ENCODE results near the gene SP9.

SP9 gene

GRCh38 chr2:174339561-174340399 lies 5.0 kb downstream of the SP9 start:
- Histone ChIP-seq H3K9ac (ENCODE audit: low read length) (peak overlapping the region; percentile 58), H3K36me3 (ENCODE audit: control insufficient read depth, insufficient read depth, low read length) (no peaks in the 10 kb centered on the region), H3K4me3 (ENCODE audit: low read length) (no peak overlapping the region), H2AK5ac (ENCODE audit: low read length) (no peak overlapping the region), H2BK120ac (ENCODE audit: low read depth, low read length) (no peak overlapping the region), H3K79me2 (ENCODE audit: control insufficient read depth, insufficient read depth, low read length) (no peaks in the 10 kb centered on the region), H4K5ac (ENCODE audit: low read length) (no peak overlapping the region), H3K79me1 (ENCODE audit: low read length) (no peaks in the 10 kb centered on the region), H3K56ac (ENCODE audit: low read length) (peak overlapping the region; percentile 77), H4K8ac (ENCODE audit: low read depth, low read length) (no peak overlapping the region), H3K18ac (ENCODE audit: low read length) (peak overlapping the region; percentile 63), H2BK15ac (replicated peaks; ENCODE audit: low read depth) (no peak overlapping the region), H3K4ac (ENCODE audit: low read depth, low read length) (no peak overlapping the region), H3K27ac (ENCODE audit: low read depth, low read length) (no peak overlapping the region), H3K23ac (ENCODE audit: low read length) (no peak overlapping the region), H3K4me1 (ENCODE audit: control insufficient read depth, low read depth, low read length) (no peaks in the 10 kb centered on the region), H3K27me3 (ENCODE audit: insufficient read depth, low read length, poor library complexity) (peaks cover 17% of the 10 kb centered on the region), H2BK5ac (ENCODE audit: low read length) (no peak overlapping the region), H3K4me2 (ENCODE audit: low read length) (peak overlapping the region; percentile 46)
- no CpG with 5 or more reads among the region's 37 CpGs for WGBS (ENCODE audit: extremely low coverage, insufficient coverage, low lambda C conversion rate)
- DNase-seq = peak; percentile 54

- Histone ChIP-seq H3K56ac (ENCODE audit: low read length) (peak overlapping the region; percentile 77), H3K9ac (ENCODE audit: low read length) (peak overlapping the region; percentile 58), H3K4ac (ENCODE audit: low read depth, low read length) (peak overlapping the region; percentile 46), H3K27ac (ENCODE audit: low read depth, low read length) (no peak overlapping the region), H3K4me1 (ENCODE audit: control insufficient read depth, low read depth, low read length) (no peaks in the 10 kb centered on the region), H3K27me3 (ENCODE audit: insufficient read depth, low read length, poor library complexity) (peaks cover 11% of the 10 kb centered on the region), H3K79me2 (ENCODE audit: control insufficient read depth, insufficient read depth, low read length) (no peaks in the 10 kb centered on the region), H3K23ac (ENCODE audit: low read length) (no peak overlapping the region), H3K4me2 (ENCODE audit: low read length) (peak overlapping the region; percentile 46), H4K5ac (ENCODE audit: low read length) (no peak overlapping the region), H4K8ac (ENCODE audit: low read depth, low read length) (no peak overlapping the region), H2AK5ac (ENCODE audit: low read length) (no peak overlapping the region), H3K79me1 (ENCODE audit: low read length) (no peaks in the 10 kb centered on the region), H2BK15ac (replicated peaks; ENCODE audit: low read depth) (no peak overlapping the region), H2BK120ac (ENCODE audit: low read depth, low read length) (peak overlapping the region; percentile 47), H3K36me3 (ENCODE audit: control insufficient read depth, insufficient read depth, low read length) (no peaks in the 10 kb centered on the region), H3K18ac (ENCODE audit: low read length) (peak overlapping the region; percentile 63), H3K4me3 (ENCODE audit: low read length) (no peak overlapping the region), H2BK5ac (ENCODE audit: low read length) (no peak overlapping the region)
- no CpG with 5 or more reads among the region's 70 CpGs for WGBS (ENCODE audit: extremely low coverage, insufficient coverage, low lambda C conversion rate)
- DNase-seq = peak; percentile 57
Observed at GRCh38 chr2:174340400-174341292, 5.9 kb downstream of the SP9 start.

GRCh38 chr2:174341293-174341994 lies 6.7 kb downstream of the SP9 start:
- Histone ChIP-seq H3K27me3 (ENCODE audit: insufficient read depth, low read length, poor library complexity) (peaks cover 11% of the 10 kb centered on the region), H3K4me3 (ENCODE audit: low read length) (no peak overlapping the region), H3K56ac (ENCODE audit: low read length) (peak overlapping the region; percentile 77), H4K5ac (ENCODE audit: low read length) (no peak overlapping the region), H3K79me1 (ENCODE audit: low read length) (no peaks in the 10 kb centered on the region), H3K27ac (ENCODE audit: low read depth, low read length) (no peak overlapping the region), H4K8ac (ENCODE audit: low read depth, low read length) (no peak overlapping the region), H3K4ac (ENCODE audit: low read depth, low read length) (no peak overlapping the region), H3K4me2 (ENCODE audit: low read length) (peak overlapping the region; percentile 73), H3K4me1 (ENCODE audit: control insufficient read depth, low read depth, low read length) (no peaks in the 10 kb centered on the region), H3K18ac (ENCODE audit: low read length) (no peak overlapping the region), H2BK120ac (ENCODE audit: low read depth, low read length) (no peak overlapping the region), H3K79me2 (ENCODE audit: control insufficient read depth, insufficient read depth, low read length) (no peaks in the 10 kb centered on the region), H2BK5ac (ENCODE audit: low read length) (no peak overlapping the region), H2BK15ac (replicated peaks; ENCODE audit: low read depth) (no peak overlapping the region), H3K23ac (ENCODE audit: low read length) (no peak overlapping the region), H3K9ac (ENCODE audit: low read length) (peak overlapping the region; percentile 46), H3K36me3 (ENCODE audit: control insufficient read depth, insufficient read depth, low read length) (no peaks in the 10 kb centered on the region), H2AK5ac (ENCODE audit: low read length) (no peak overlapping the region)
- WGBS (ENCODE audit: extremely low coverage, insufficient coverage, low lambda C conversion rate) = no CpG with 5 or more reads among the region's 31 CpGs
- DNase-seq = peak; percentile 90

GRCh38 chr2:174341995-174342685 lies 7.4 kb downstream of the SP9 start:
- Histone ChIP-seq H3K18ac (ENCODE audit: low read length) (peak overlapping the region; percentile 7), H2BK15ac (replicated peaks; ENCODE audit: low read depth) (no peak overlapping the region), H2BK120ac (ENCODE audit: low read depth, low read length) (no peak overlapping the region), H3K27me3 (ENCODE audit: insufficient read depth, low read length, poor library complexity) (peaks cover 11% of the 10 kb centered on the region), H3K4ac (ENCODE audit: low read depth, low read length) (no peak overlapping the region), H4K8ac (ENCODE audit: low read depth, low read length) (no peak overlapping the region), H2BK5ac (ENCODE audit: low read length) (no peak overlapping the region), H3K79me2 (ENCODE audit: control insufficient read depth, insufficient read depth, low read length) (no peaks in the 10 kb centered on the region), H3K23ac (ENCODE audit: low read length) (no peak overlapping the region), H3K4me1 (ENCODE audit: control insufficient read depth, low read depth, low read length) (no peaks in the 10 kb centered on the region), H3K9ac (ENCODE audit: low read length) (peak overlapping the region; percentile 46), H2AK5ac (ENCODE audit: low read length) (no peak overlapping the region), H3K79me1 (ENCODE audit: low read length) (no peaks in the 10 kb centered on the region), H3K27ac (ENCODE audit: low read depth, low read length) (no peak overlapping the region), H3K56ac (ENCODE audit: low read length) (peak overlapping the region; percentile 77), H3K4me3 (ENCODE audit: low read length) (peak overlapping the region; percentile 13), H3K36me3 (ENCODE audit: control insufficient read depth, insufficient read depth, low read length) (no peaks in the 10 kb centered on the region), H4K5ac (ENCODE audit: low read length) (no peak overlapping the region), H3K4me2 (ENCODE audit: low read length) (peak overlapping the region; percentile 73)
- DNase-seq = peak; percentile 45
- no CpG with 5 or more reads among the region's 52 CpGs for WGBS (ENCODE audit: extremely low coverage, insufficient coverage, low lambda C conversion rate)

- Histone ChIP-seq H3K27me3 (ENCODE audit: insufficient read depth, low read length, poor library complexity) (peaks cover 11% of the 10 kb centered on the region), H4K5ac (ENCODE audit: low read length) (no peak overlapping the region), H3K4ac (ENCODE audit: low read depth, low read length) (no peak overlapping the region), H3K4me2 (ENCODE audit: low read length) (peak overlapping the region; percentile 93), H2BK5ac (ENCODE audit: low read length) (no peak overlapping the region), H2AK5ac (ENCODE audit: low read length) (no peak overlapping the region), H3K9ac (ENCODE audit: low read length) (no peak overlapping the region), H2BK15ac (replicated peaks; ENCODE audit: low read depth) (no peak overlapping the region), H3K4me1 (ENCODE audit: control insufficient read depth, low read depth, low read length) (no peaks in the 10 kb centered on the region), H3K36me3 (ENCODE audit: control insufficient read depth, insufficient read depth, low read length) (no peaks in the 10 kb centered on the region), H3K56ac (ENCODE audit: low read length) (peak overlapping the region; percentile 77), H3K4me3 (ENCODE audit: low read length) (no peak overlapping the region), H3K18ac (ENCODE audit: low read length) (peak overlapping the region; percentile 7), H4K8ac (ENCODE audit: low read depth, low read length) (no peak overlapping the region), H3K27ac (ENCODE audit: low read depth, low read length) (no peak overlapping the region), H2BK120ac (ENCODE audit: low read depth, low read length) (no peak overlapping the region), H3K79me2 (ENCODE audit: control insufficient read depth, insufficient read depth, low read length) (no peaks in the 10 kb centered on the region), H3K23ac (ENCODE audit: low read length) (no peak overlapping the region), H3K79me1 (ENCODE audit: low read length) (no peaks in the 10 kb centered on the region)
- WGBS (ENCODE audit: extremely low coverage, insufficient coverage, low lambda C conversion rate) = no CpG with 5 or more reads among the region's 29 CpGs
- no peak for DNase-seq
Observed at GRCh38 chr2:174342686-174343342, 8.1 kb downstream of the SP9 start.
